ENCODE measurements around the gene HMCN2.

DNA sequence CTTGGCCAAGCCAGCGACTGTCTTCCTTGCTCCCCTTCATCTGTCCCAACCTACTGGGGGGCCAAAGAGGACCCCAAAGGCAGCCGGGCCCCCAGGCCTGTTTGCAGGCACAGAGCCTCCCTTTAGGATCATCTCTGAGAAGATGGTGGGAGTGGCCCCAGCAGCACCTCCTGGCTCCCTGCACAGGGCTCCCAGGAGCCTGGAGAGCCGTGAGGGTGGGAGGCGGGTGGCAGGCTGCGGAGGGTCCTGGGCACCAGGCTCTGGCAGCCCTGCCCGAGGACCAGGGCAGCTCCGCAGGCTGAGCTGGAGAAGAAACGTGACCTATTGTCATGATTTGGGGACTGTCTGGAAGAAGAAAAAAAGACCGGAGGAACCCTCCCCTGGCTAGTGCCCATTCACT, 212.6 kb downstream of the HMCN2 start:
- TF ChIP-seq, protein P1, sequence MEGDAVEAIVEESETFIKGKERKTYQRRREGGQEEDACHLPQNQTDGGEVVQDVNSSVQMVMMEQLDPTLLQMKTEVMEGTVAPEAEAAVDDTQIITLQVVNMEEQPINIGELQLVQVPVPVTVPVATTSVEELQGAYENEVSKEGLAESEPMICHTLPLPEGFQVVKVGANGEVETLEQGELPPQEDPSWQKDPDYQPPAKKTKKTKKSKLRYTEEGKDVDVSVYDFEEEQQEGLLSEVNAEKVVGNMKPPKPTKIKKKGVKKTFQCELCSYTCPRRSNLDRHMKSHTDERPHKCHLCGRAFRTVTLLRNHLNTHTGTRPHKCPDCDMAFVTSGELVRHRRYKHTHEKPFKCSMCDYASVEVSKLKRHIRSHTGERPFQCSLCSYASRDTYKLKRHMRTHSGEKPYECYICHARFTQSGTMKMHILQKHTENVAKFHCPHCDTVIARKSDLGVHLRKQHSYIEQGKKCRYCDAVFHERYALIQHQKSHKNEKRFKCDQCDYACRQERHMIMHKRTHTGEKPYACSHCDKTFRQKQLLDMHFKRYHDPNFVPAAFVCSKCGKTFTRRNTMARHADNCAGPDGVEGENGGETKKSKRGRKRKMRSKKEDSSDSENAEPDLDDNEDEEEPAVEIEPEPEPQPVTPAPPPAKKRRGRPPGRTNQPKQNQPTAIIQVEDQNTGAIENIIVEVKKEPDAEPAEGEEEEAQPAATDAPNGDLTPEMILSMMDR (IDR thresholded peaks at IDR 0.05), result no peak
- TF ChIP-seq POLR2A (IDR thresholded peaks at IDR 0.05) (no peak), EP300 (IDR thresholded peaks at IDR 0.05) (no peak), POLR2AphosphoS5 (IDR thresholded peaks at IDR 0.05) (no peak)

All from suprapubic skin (tissue), 4 donors.